Keratinocyte (primary cell): ENCODE measurements around the gene PTPRD. TPM values are rescaled to one million over a fixed set of nuclear protein-coding genes. Genes with fewer than 3 reads are reported as not detected.

Experiments used
- DNase-seq: peaks from one replicate; pipeline ENCODE4 v3.0.0-alpha.2; 2011; ENCODE audit warnings: low read depth, missing footprints, low spot score
- FAIRE-seq: peaks from 2 replicates; lab custom pipeline; 2011; peaks lifted over from hg19 to GRCh38; lab: Jason Lieb, UNC
- H2AFZ ChIP-seq: 2 replicates; pipeline ENCODE4 v1.6.0; 2012; ENCODE audit warnings: low read length, control low read depth, inconsistent platforms; ENCODE audit not compliant: control insufficient read depth
- H3K27ac ChIP-seq: 2 replicates; pipeline ENCODE4 v1.5.1; 2011; ENCODE audit warnings: low read length; ENCODE audit not compliant: control insufficient read depth, insufficient read depth
- H3K27me3 ChIP-seq: 3 replicates; pipeline ENCODE4 v1.6.0; 2011; ENCODE audit warnings: low read length; ENCODE audit not compliant: control insufficient read depth, insufficient read depth; ENCODE audit errors: extremely low read depth
- H3K36me3 ChIP-seq, 2 experiments: 2 replicates in 1 of 2; 3 replicates in 1 of 2; pipeline ENCODE4 v1.5.1; 2011; ENCODE audit warnings: low read length in 2 of 2, mild to moderate bottlenecking in 1 of 2; ENCODE audit not compliant: control insufficient read depth in 2 of 2, insufficient read depth in 2 of 2; ENCODE audit errors: extremely low read depth in 1 of 2
- H3K4me1 ChIP-seq: 3 replicates; pipeline ENCODE4 v1.5.1; 2011; ENCODE audit warnings: low read length; ENCODE audit not compliant: control insufficient read depth, insufficient read depth; ENCODE audit errors: extremely low read depth
- H3K4me2 ChIP-seq: 3 replicates; pipeline ENCODE4 v1.6.0; 2011; ENCODE audit warnings: low read depth, low read length; ENCODE audit not compliant: control insufficient read depth, insufficient read depth; ENCODE audit errors: extremely low read depth
- H3K4me3 ChIP-seq, 3 experiments: fragments of 200-600 bp in 1 of 3; sonication (generic) in 1 of 3; 2 replicates in 2 of 3; 3 replicates in 1 of 3; pipeline ENCODE4 v1.5.1; 2011 to 2016; ENCODE audit warnings: low read length in 3 of 3, mild to moderate bottlenecking in 3 of 3, control low read depth in 2 of 3, inconsistent platforms in 1 of 3, low read depth in 1 of 3, mixed read lengths in 1 of 3, mixed run types in 1 of 3, moderate library complexity in 1 of 3; ENCODE audit not compliant: control insufficient read depth in 2 of 3, insufficient read depth in 2 of 3; ENCODE audit errors: extremely low read depth in 1 of 3
- H3K79me2 ChIP-seq: 2 replicates; pipeline ENCODE4 v1.6.0; 2012; ENCODE audit warnings: low read length; ENCODE audit not compliant: control insufficient read depth, insufficient read depth
- H3K9ac ChIP-seq: 3 replicates; pipeline ENCODE4 v1.6.0; 2011; ENCODE audit warnings: low read length; ENCODE audit not compliant: control insufficient read depth, insufficient read depth; ENCODE audit errors: extremely low read depth
- H3K9me1 ChIP-seq: 3 replicates; pipeline ENCODE4 v1.6.0; 2011; ENCODE audit warnings: low read length; ENCODE audit not compliant: control insufficient read depth, insufficient read depth; ENCODE audit errors: extremely low read depth
- H3K9me3 ChIP-seq: 2 replicates; pipeline ENCODE4 v1.5.1; 2012; ENCODE audit warnings: low read depth, low read length; ENCODE audit not compliant: control insufficient read depth
- H4K20me1 ChIP-seq: 3 replicates; pipeline ENCODE4 v1.6.0; 2011; ENCODE audit warnings: low read length; ENCODE audit not compliant: control insufficient read depth, insufficient read depth; ENCODE audit errors: extremely low read depth
- EZH2 ChIP-seq: IDR thresholded peaks from one replicate; pipeline ENCODE4 v1.6.1; 2012; ENCODE audit warnings: inconsistent platforms, mild to moderate bottlenecking, low read length, moderate library complexity
- dilution Hi-C: fragments of 300-500 bp; cut with MboI; formaldehyde crosslinking; loops from one replicate; pipeline ENCODE4 v1.7.0; 2020; ENCODE audit warnings: low sequenced_read_pairs; ENCODE audit not compliant: extremely low pct_ligation_motif_present
- polyA plus RNA-seq, 5 experiments: library from polyadenylated mRNA; depleted of rRNA in 3 of 5; stranded (reverse) in 3 of 5; stranded (forward) in 1 of 5; unstranded in 1 of 5; fragments of >200 nt; gene quantifications; 1 replicate in 1 of 5; 2 replicates in 3 of 5; 3 replicates in 1 of 5; pipeline versions ENCODE4 v1.2.1 to v1.2.3, GENCODE V29; 2011 to 2012; ENCODE audit warnings: missing spikeins in 2 of 5, low read depth in 1 of 5, low replicate concordance in 1 of 5
- TF ChIP-seq, protein P1 (sequence below), 3 experiments: IDR thresholded peaks in 1 of 3; conservative IDR thresholded peaks in 1 of 3; optimal IDR thresholded peaks in 1 of 3; 2 replicates in 2 of 3; 3 replicates in 1 of 3; pipeline versions ENCODE3 to v1.5.1; 2011; ENCODE audit warnings: low read length in 3 of 3, mild to moderate bottlenecking in 3 of 3, moderate library complexity in 2 of 3, control low read depth in 1 of 3, inconsistent platforms in 1 of 3; ENCODE audit not compliant: insufficient read depth in 2 of 3; ENCODE audit errors: extremely low read depth in 1 of 3

PTPRD gene
- polyA plus RNA-seq, 1 donor (not counting 4 experiments of a cell fraction or from before 2014, with no cell fraction given), result 0.10 TPM

DNA sequence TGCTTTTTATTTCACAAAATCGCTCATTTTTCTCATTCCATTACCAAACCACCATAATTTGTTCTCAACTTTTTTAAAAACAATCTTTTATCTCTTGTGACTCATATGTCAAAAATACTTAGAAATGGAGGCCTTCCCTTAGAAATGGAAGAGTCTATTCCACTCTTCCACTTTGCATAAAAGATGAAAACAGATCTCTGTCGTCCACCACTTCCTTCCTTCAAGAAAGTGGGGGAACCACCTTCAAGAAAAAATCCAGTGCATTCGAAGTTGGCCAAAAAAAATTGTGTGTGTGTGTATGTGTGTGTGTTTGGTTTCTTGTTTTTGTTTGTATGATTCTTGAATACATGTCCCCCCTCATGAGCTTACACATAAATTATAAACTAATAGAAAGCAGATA is 2184.4 kb downstream of the PTPRD start:
- DNase-seq, result no peak
- H3K36me3 ChIP-seq, result no peaks in the 10 kb centered on the region
- H3K9me1 ChIP-seq, result no peaks in the 10 kb centered on the region
- H2AFZ ChIP-seq, result no peak overlapping the region
- H3K9me3 ChIP-seq, result no peaks in the 10 kb centered on the region
- no peaks in the 10 kb centered on the region for H3K4me1 ChIP-seq
- H3K9ac ChIP-seq, result no peak overlapping the region
- H4K20me1 ChIP-seq, result no peaks in the 10 kb centered on the region
- TF ChIP-seq, protein P1, sequence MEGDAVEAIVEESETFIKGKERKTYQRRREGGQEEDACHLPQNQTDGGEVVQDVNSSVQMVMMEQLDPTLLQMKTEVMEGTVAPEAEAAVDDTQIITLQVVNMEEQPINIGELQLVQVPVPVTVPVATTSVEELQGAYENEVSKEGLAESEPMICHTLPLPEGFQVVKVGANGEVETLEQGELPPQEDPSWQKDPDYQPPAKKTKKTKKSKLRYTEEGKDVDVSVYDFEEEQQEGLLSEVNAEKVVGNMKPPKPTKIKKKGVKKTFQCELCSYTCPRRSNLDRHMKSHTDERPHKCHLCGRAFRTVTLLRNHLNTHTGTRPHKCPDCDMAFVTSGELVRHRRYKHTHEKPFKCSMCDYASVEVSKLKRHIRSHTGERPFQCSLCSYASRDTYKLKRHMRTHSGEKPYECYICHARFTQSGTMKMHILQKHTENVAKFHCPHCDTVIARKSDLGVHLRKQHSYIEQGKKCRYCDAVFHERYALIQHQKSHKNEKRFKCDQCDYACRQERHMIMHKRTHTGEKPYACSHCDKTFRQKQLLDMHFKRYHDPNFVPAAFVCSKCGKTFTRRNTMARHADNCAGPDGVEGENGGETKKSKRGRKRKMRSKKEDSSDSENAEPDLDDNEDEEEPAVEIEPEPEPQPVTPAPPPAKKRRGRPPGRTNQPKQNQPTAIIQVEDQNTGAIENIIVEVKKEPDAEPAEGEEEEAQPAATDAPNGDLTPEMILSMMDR (optimal IDR thresholded peaks at IDR 0.05 in 1 of 3, IDR thresholded peaks at IDR 0.05 in 1 of 3, conservative IDR thresholded peaks at IDR 0.05 in 1 of 3; ENCODE audit: extremely low read depth in 1 of 3, insufficient read depth in 2 of 3, low read length in 3 of 3), result no peak
- no peak for TF ChIP-seq EZH2
- no peak overlapping the region for H3K27ac ChIP-seq
- no peak overlapping the region for H3K4me2 ChIP-seq
- dilution Hi-C loops, result no loop called here
- no peaks in the 10 kb centered on the region for H3K79me2 ChIP-seq
- no peak overlapping the region for H3K4me3 ChIP-seq
- H3K27me3 ChIP-seq, result no peaks in the 10 kb centered on the region
- FAIRE-seq, result no peak

DNA sequence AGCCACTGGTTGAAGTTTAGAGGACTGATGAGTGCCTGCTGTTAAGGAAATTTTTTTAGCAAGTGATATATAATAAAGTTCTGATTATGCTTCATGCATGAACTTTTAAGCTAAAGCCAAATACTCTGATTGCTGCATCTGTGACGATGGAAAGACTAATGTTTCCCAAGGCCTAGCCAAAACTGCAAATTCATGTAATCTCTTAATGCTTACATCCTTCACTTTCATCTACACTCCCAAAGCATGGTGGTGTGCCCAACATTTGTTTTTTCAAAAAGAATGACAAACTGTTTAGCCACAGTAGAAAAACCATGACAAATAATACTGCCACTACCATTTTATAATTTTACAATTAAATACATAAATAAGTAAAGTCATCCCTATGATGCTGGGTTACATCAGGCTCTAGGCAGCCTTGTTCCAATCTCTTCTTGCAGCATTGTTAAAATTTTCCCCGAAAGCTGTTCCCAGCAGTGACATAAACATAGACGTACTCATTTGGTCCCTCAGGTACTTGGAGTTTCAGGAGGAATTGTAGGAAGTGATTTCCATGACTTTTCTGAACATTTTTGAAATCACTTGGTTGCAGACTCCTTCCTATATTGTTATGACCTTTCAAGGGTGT is 2187.9 kb downstream of the PTPRD start:
- DNase-seq (no peak), FAIRE-seq (no peak)
- Histone ChIP-seq H3K27ac (no peak overlapping the region), H2AFZ (no peak overlapping the region), H3K4me2 (no peak overlapping the region), H3K27me3 (no peaks in the 10 kb centered on the region), H4K20me1 (no peaks in the 10 kb centered on the region), H3K9me1 (no peaks in the 10 kb centered on the region), H3K4me1 (no peaks in the 10 kb centered on the region), H3K9ac (no peak overlapping the region), H3K36me3 (no peaks in the 10 kb centered on the region), H3K4me3 (no peak overlapping the region), H3K79me2 (no peaks in the 10 kb centered on the region), H3K9me3 (no peaks in the 10 kb centered on the region)
- TF ChIP-seq, protein P1 (optimal IDR thresholded peaks at IDR 0.05 in 1 of 3, IDR thresholded peaks at IDR 0.05 in 1 of 3, conservative IDR thresholded peaks at IDR 0.05 in 1 of 3; ENCODE audit: extremely low read depth in 1 of 3, insufficient read depth in 2 of 3, low read length in 3 of 3), result no peak
- TF ChIP-seq EZH2, result no peak
- dilution Hi-C loops, result no loop called here
